GM12878 (cell line): Measurements from ENCODE around the gene N4BP3. TPM values are rescaled to one million over a fixed set of nuclear protein-coding genes. Genes with fewer than 3 reads are reported as not detected.

Experiments
- ATAC-seq: fragments of 200-7000 bp; cut with Tn5 transposase; 3 replicates; pipeline ENCODE4 v1.9.1; 2020; ENCODE audit warnings: mild to moderate bottlenecking, moderate library complexity
- BruUV-seq: library from RNA; stranded (reverse); fragments of 400-500 nt; replicated peaks from 2 replicates; lab custom pipeline; 2021; lab: Mats Ljungman, UMichigan
- CTCF ChIA-PET: fragments of 300-600 bp; sonication (Branson Sonifier 250); formaldehyde crosslinking; extraction: SDS; loops from one replicate; lab custom pipeline; 2021; ENCODE audit warnings: inconsistent platforms; lab: Yijun Ruan, JAX
- POLR2A ChIA-PET: fragments of 350-600 bp; formaldehyde crosslinking; extraction: SDS; loops from one replicate; lab custom pipeline; 2021; ENCODE audit warnings: inconsistent platforms; lab: Charles Lee
- RAD21 ChIA-PET: fragments of 300-600 bp; sonication (Branson Sonifier 250); formaldehyde crosslinking; loops from one replicate; lab custom pipeline; 2023; ENCODE audit warnings: antibody characterized with exemption; ENCODE audit not compliant: unreplicated experiment; lab: Charles Lee
- SMC1A ChIA-PET: fragments of 300-600 bp; sonication (Branson Sonifier 250); formaldehyde crosslinking; loops from one replicate; lab custom pipeline; 2023; ENCODE audit not compliant: unreplicated experiment, uncharacterized antibody; lab: Charles Lee
- DNase-seq: peaks from one replicate; pipeline ENCODE4 v3.0.0-alpha.2; 2011; ENCODE audit warnings: low read depth, low spot score
- FAIRE-seq: peaks from 3 replicates; lab custom pipeline; 2011; peaks lifted over from hg19 to GRCh38; lab: Jason Lieb, UNC
- H2AFZ ChIP-seq: 2 replicates; pipeline ENCODE4 v1.6.0; 2011; ENCODE audit warnings: low read depth, low read length, control low read depth; ENCODE audit not compliant: control insufficient read depth
- H3K27ac ChIP-seq: 2 replicates; pipeline ENCODE4 v1.5.1; 2011; ENCODE audit warnings: control low read depth; ENCODE audit not compliant: control insufficient read depth, insufficient read depth
- H3K27me3 ChIP-seq, 2 experiments: replicated peaks in 1 of 2; 2 replicates each; pipeline versions ENCODE4 v1.6.0 to v1.6.1; 2011; ENCODE audit warnings: low read length in 1 of 2; ENCODE audit not compliant: control insufficient read depth in 2 of 2, insufficient read depth in 2 of 2
- H3K36me3 ChIP-seq, 2 experiments: 2 replicates each; pipeline ENCODE4 v1.5.1; 2011; ENCODE audit warnings: low read length in 1 of 2; ENCODE audit not compliant: control insufficient read depth in 2 of 2, insufficient read depth in 2 of 2
- H3K4me1 ChIP-seq: 2 replicates; pipeline ENCODE4 v1.6.1; 2011; ENCODE audit warnings: mild to moderate bottlenecking, low read length, moderate library complexity, mixed read lengths; ENCODE audit not compliant: control insufficient read depth, insufficient read depth
- H3K4me2 ChIP-seq: 2 replicates; pipeline ENCODE4 v1.6.0; 2011; ENCODE audit warnings: control low read depth; ENCODE audit not compliant: control insufficient read depth, insufficient read depth
- H3K4me3 ChIP-seq: fragments of 200-600 bp; sonication (generic); 2 replicates; pipeline ENCODE4 v1.5.1; 2016
- H3K79me2 ChIP-seq: 2 replicates; pipeline ENCODE4 v1.6.0; 2011; ENCODE audit warnings: low read length; ENCODE audit not compliant: control insufficient read depth, insufficient read depth
- H3K9ac ChIP-seq: 2 replicates; pipeline ENCODE4 v1.8.0; 2011; ENCODE audit warnings: low read length, control low read depth, mixed read lengths; ENCODE audit not compliant: control insufficient read depth, insufficient read depth
- H3K9me3 ChIP-seq: replicated peaks from 3 replicates; pipeline ENCODE4 v1.5.1; 2011; ENCODE audit warnings: mild to moderate bottlenecking, low read length; ENCODE audit not compliant: control insufficient read depth, insufficient read depth
- H4K20me1 ChIP-seq: 2 replicates; pipeline ENCODE4 v1.6.0; 2011; ENCODE audit not compliant: control insufficient read depth, insufficient read depth
- ATF7 ChIP-seq: fragments of 450-650 bp; IDR thresholded peaks from 2 replicates; pipeline ENCODE4 v1.6.1; 2016; ENCODE audit warnings: low read depth, mild to moderate bottlenecking
- BCL11A ChIP-seq: IDR thresholded peaks from 2 replicates; pipeline ENCODE4 v1.6.1; 2011; ENCODE audit warnings: low read depth, low read length
- CBX5 ChIP-seq: sonication (generic); IDR thresholded peaks from 2 replicates; pipeline ENCODE4 v1.6.1; 2016; ENCODE audit warnings: low read depth, moderate library complexity, mild to moderate bottlenecking, inconsistent platforms
- IKZF2 ChIP-seq, 2 experiments: fragments of 450-650 bp; IDR thresholded peaks; 2 replicates each; pipeline ENCODE4 v1.6.1; 2017; ENCODE audit warnings: mild to moderate bottlenecking in 2 of 2, moderate library complexity in 2 of 2
- JUNB ChIP-seq: IDR thresholded peaks from 2 replicates; pipeline ENCODE4 v1.6.1; 2016; ENCODE audit warnings: antibody characterized with exemption, mild to moderate bottlenecking
- NRF1 ChIP-seq: conservative IDR thresholded peaks from 2 replicates; pipeline ENCODE4 v1.6.1; 2011; ENCODE audit warnings: mild to moderate bottlenecking, low read depth, low read length, improper control_type of control experiment
- RAD51 ChIP-seq: fragments of 450-650 bp; IDR thresholded peaks from 2 replicates; pipeline ENCODE4 v1.6.1; 2016; ENCODE audit warnings: moderate library complexity, mild to moderate bottlenecking, inconsistent platforms
- RFX5 ChIP-seq: IDR thresholded peaks from 2 replicates; pipeline ENCODE4 v1.6.1; 2011; ENCODE audit warnings: low read depth, low read length, improper control_type of control experiment
- SIN3A ChIP-seq: IDR thresholded peaks from 2 replicates; pipeline ENCODE4 v1.6.1; 2012; ENCODE audit warnings: low read depth, low read length, improper control_type of control experiment
- SREBF1 ChIP-seq: IDR thresholded peaks from 2 replicates; pipeline ENCODE4 v1.6.1; 2012; ENCODE audit warnings: mild to moderate bottlenecking, low read length
- STAT1 ChIP-seq: fragments of 450-650 bp; conservative IDR thresholded peaks from 2 replicates; pipeline ENCODE4 v1.6.1; 2014; ENCODE audit warnings: antibody characterized with exemption, mild to moderate bottlenecking
- TAF1 ChIP-seq: IDR thresholded peaks from 2 replicates; pipeline ENCODE4 v1.6.1; 2011; ENCODE audit warnings: mild to moderate bottlenecking, low read depth, low read length, borderline replicate concordance
- TCF3 ChIP-seq: IDR thresholded peaks from 2 replicates; pipeline ENCODE4 v1.6.1; 2012; ENCODE audit warnings: low read depth, mild to moderate bottlenecking, low read length, borderline replicate concordance; ENCODE audit not compliant: insufficient read depth
- WGBS: methylation state at CpG from one replicate; pipeline ENCODE4 v1.1.6; 2016; ENCODE audit warnings: low lambda C conversion rate; ENCODE audit not compliant: insufficient replicate concordance, insufficient coverage; ENCODE audit errors: missing lambda C conversion rate; 5-methylcytosine and 5-hydroxymethylcytosine counted together
- in situ Hi-C: fragments of 300-500 bp; cut with MboI; formaldehyde crosslinking; loops from 9 replicates; pipeline ENCODE4 v1.14.3; 2018; ENCODE audit warnings: mixed read lengths
- intact Hi-C: fragments of 100-400 bp; cut with micrococcal nuclease; formaldehyde crosslinking; loops from one replicate; pipeline ENCODE4 v1.14.2; 2022; ENCODE audit not compliant: unreplicated experiment
- polyA plus RNA-seq, 11 experiments: library from polyadenylated mRNA; depleted of rRNA in 4 of 11; unstranded in 6 of 11; stranded (reverse) in 5 of 11; fragments of >200 nt; fragmentation: Nextera tagmentation in 4 of 11; fragmentation: Illumina TruSeq in 1 of 11; extraction: Ambion mirVana in 4 of 11; extraction: Trizol in 1 of 11; gene quantifications; 1 replicate in 1 of 11; 2 replicates in 10 of 11; pipeline versions ENCODE4 v1.2.1 to v1.2.3, GENCODE V29; 2011 to 2016; ENCODE audit warnings: inconsistent platforms in 2 of 11, missing spikeins in 2 of 11, low read depth in 1 of 11
- total RNA-seq, 4 experiments: library from RNA; depleted of rRNA in 3 of 4; stranded (reverse); fragments of >200 nt in 3 of 4; fragmentation: Illumina TruSeq in 1 of 4; extraction: Trizol in 1 of 4; gene quantifications; 2 replicates each; pipeline versions ENCODE4 v1.2.1 to v1.2.3, GENCODE V29; 2013 to 2021
- TF ChIP-seq, protein P1 (sequence below): fragments of 450-650 bp; IDR thresholded peaks from 2 replicates; pipeline ENCODE4 v1.6.1; 2016; ENCODE audit warnings: mild to moderate bottlenecking
- TF ChIP-seq, protein P2 (sequence below): fragments of 150-350 bp; IDR thresholded peaks from 2 replicates; pipeline ENCODE4 v1.6.1; 2016; ENCODE audit warnings: low read depth, low read length
- TF ChIP-seq, protein P3 (sequence below): IDR thresholded peaks from 2 replicates; pipeline ENCODE4 v1.6.1; 2012; ENCODE audit warnings: low read depth, low read length, improper control_type of control experiment
- TF ChIP-seq, protein P4 (sequence below): fragments of 450-650 bp; IDR thresholded peaks from 2 replicates; pipeline ENCODE4 v1.6.1; 2017; ENCODE audit warnings: low read depth, mild to moderate bottlenecking, moderate library complexity

N4BP3 gene
- total and polyA plus RNA-seq, 10 of the 15 experiments (the other 5 are each of a cell fraction or from before 2014, with no cell fraction given): 0.06 to 13.0 (median 4.3) TPM

DNA sequence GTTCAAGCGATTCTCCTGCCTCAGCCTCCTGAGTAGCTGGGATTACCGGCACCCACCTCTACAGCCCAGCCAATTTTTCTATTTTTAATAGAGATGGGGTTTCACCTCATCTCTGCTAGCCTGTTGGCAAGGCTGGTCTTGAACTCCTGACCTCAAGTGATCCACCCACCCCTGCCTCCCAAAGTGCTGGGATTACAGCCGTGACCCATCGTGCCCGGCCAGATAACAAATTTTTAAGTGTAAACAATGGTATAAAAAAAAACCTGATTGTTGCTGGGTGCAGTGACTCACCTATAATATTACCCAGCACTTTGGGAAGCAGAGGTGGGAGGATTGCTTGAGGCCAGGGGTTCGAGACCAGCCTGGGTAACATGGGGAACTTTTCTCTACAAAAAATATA lies 28.0 kb upstream of the N4BP3 start:
- intact Hi-C loops: no loop called here
- no peak for DNase-seq
- no peak overlapping the region for H3K27ac ChIP-seq
- CTCF ChIA-PET: interaction anchor here (1.1 kb wide), 1 partner anchor 10 kb away, joined by 3 read pairs; no protein-coding TSS in a partner anchor
- H3K9me3 ChIP-seq: no peaks in the 10 kb centered on the region
- in situ Hi-C loops: no loop called here
- no peak for FAIRE-seq
- no peak overlapping the region for H3K9ac ChIP-seq
- no peak for ATAC-seq
- no peaks in the 10 kb centered on the region; a peak in 1 of 4 replicates for H3K27me3 ChIP-seq
- H3K4me3 ChIP-seq: no peak overlapping the region
- BruUV-seq: no TSS peak
- no peak overlapping the region for H2AFZ ChIP-seq
- POLR2A ChIA-PET: no interaction called here
- no peaks in the 10 kb centered on the region for H3K36me3 ChIP-seq
- WGBS: 66% methylated on average over 6 of the region's 6 CpGs
- no peaks in the 10 kb centered on the region for H3K79me2 ChIP-seq
- SMC1A ChIA-PET: no interaction called here
- RAD21 ChIA-PET: no interaction called here
- H3K4me2 ChIP-seq: no peak overlapping the region
- no peaks in the 10 kb centered on the region for H4K20me1 ChIP-seq
- no peaks in the 10 kb centered on the region for H3K4me1 ChIP-seq
- TF ChIP-seq NRF1: no peak
- TF ChIP-seq, protein P1, sequence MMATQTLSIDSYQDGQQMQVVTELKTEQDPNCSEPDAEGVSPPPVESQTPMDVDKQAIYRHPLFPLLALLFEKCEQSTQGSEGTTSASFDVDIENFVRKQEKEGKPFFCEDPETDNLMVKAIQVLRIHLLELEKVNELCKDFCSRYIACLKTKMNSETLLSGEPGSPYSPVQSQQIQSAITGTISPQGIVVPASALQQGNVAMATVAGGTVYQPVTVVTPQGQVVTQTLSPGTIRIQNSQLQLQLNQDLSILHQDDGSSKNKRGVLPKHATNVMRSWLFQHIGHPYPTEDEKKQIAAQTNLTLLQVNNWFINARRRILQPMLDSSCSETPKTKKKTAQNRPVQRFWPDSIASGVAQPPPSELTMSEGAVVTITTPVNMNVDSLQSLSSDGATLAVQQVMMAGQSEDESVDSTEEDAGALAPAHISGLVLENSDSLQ: no peak
- no peak for TF ChIP-seq SREBF1
- TF ChIP-seq CBX5: no peak
- TF ChIP-seq IKZF2 (IDR thresholded peaks at IDR 0.05): no peak
- no peak for TF ChIP-seq SIN3A
- TF ChIP-seq TCF3: no peak
- TF ChIP-seq STAT1: no peak
- TF ChIP-seq, protein P2, sequence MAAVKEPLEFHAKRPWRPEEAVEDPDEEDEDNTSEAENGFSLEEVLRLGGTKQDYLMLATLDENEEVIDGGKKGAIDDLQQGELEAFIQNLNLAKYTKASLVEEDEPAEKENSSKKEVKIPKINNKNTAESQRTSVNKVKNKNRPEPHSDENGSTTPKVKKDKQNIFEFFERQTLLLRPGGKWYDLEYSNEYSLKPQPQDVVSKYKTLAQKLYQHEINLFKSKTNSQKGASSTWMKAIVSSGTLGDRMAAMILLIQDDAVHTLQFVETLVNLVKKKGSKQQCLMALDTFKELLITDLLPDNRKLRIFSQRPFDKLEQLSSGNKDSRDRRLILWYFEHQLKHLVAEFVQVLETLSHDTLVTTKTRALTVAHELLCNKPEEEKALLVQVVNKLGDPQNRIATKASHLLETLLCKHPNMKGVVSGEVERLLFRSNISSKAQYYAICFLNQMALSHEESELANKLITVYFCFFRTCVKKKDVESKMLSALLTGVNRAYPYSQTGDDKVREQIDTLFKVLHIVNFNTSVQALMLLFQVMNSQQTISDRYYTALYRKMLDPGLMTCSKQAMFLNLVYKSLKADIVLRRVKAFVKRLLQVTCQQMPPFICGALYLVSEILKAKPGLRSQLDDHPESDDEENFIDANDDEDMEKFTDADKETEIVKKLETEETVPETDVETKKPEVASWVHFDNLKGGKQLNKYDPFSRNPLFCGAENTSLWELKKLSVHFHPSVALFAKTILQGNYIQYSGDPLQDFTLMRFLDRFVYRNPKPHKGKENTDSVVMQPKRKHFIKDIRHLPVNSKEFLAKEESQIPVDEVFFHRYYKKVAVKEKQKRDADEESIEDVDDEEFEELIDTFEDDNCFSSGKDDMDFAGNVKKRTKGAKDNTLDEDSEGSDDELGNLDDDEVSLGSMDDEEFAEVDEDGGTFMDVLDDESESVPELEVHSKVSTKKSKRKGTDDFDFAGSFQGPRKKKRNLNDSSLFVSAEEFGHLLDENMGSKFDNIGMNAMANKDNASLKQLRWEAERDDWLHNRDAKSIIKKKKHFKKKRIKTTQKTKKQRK: no peak
- no peak for TF ChIP-seq ATF7
- TF ChIP-seq, protein P3, sequence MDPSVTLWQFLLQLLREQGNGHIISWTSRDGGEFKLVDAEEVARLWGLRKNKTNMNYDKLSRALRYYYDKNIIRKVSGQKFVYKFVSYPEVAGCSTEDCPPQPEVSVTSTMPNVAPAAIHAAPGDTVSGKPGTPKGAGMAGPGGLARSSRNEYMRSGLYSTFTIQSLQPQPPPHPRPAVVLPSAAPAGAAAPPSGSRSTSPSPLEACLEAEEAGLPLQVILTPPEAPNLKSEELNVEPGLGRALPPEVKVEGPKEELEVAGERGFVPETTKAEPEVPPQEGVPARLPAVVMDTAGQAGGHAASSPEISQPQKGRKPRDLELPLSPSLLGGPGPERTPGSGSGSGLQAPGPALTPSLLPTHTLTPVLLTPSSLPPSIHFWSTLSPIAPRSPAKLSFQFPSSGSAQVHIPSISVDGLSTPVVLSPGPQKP: no peak
- TF ChIP-seq, protein P4, sequence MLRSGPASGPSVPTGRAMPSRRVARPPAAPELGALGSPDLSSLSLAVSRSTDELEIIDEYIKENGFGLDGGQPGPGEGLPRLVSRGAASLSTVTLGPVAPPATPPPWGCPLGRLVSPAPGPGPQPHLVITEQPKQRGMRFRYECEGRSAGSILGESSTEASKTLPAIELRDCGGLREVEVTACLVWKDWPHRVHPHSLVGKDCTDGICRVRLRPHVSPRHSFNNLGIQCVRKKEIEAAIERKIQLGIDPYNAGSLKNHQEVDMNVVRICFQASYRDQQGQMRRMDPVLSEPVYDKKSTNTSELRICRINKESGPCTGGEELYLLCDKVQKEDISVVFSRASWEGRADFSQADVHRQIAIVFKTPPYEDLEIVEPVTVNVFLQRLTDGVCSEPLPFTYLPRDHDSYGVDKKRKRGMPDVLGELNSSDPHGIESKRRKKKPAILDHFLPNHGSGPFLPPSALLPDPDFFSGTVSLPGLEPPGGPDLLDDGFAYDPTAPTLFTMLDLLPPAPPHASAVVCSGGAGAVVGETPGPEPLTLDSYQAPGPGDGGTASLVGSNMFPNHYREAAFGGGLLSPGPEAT: no peak
- no peak for TF ChIP-seq RAD51
- no peak for TF ChIP-seq BCL11A
- no peak for TF ChIP-seq RFX5
- no peak for TF ChIP-seq JUNB
- no peak for TF ChIP-seq TAF1
